ENCODE data around the gene SLC39A11.

DNA sequence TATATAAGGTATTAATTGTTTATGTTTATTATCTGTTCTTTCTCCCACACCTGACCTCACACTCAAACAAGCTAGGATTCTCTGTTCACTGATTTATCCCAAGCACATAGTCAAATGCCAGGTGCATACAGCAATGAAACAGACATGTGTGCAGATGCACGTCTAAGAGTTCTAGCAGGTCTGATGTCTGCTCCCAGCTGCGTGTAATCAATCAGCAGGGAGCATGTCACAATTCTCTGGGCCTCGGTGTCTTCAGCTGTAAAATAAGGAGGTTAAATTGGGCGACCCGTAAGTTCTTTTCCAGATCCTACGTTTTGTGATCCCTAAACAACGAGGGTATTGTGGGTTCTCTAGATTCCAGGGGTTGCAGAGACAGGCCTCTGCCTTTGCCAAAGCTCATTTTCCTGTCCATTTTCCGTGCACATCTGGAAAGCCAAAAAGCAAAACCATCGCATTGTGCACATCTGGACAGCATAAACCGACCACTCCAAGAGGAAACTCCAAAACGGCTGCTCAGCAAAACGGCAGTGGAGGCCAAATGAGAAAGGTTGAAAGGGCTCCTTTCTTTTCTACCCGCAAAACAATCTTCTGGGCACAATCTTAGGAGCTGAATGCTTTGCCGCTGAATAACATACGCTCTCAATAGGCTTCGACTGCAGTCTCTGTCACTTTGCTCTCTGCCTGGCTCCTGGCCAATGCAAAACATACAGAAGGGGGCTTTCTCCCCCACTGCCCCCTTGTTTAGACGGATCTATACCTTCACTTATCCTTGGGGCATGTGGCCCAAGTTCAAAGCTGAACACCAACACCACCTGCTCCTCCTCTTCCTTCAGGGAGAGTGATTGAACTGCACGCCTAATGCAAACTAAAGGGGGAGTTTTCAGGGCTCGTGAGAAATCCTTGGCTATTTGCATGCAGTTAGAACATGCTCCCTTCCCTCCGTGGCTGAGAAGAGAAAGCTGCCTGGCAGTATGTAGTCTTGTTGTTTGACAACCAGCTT is 426.3 kb downstream of the SLC39A11 start:
- TF ChIP-seq TAF1 (IDR thresholded peaks at IDR 0.05; ENCODE audit: low read depth) (no peak), CREB1 (IDR thresholded peaks at IDR 0.05; ENCODE audit: low read depth) (no peak), USF1 (IDR thresholded peaks at IDR 0.05) (no peak), EP300 (IDR thresholded peaks at IDR 0.05; ENCODE audit: borderline replicate concordance) (no peak), CEBPB (IDR thresholded peaks at IDR 0.05) (no peak), REST (IDR thresholded peaks at IDR 0.05; ENCODE audit: low read depth) (no peak), EGR1 (IDR thresholded peaks at IDR 0.05) (no peak), YY1 (IDR thresholded peaks at IDR 0.05; ENCODE audit: low read depth) (no peak), RAD21 (IDR thresholded peaks at IDR 0.05; ENCODE audit: low read depth) (no peak), TCF12 (IDR thresholded peaks at IDR 0.05; ENCODE audit: low read depth) (no peak)
- TF ChIP-seq, protein P1, sequence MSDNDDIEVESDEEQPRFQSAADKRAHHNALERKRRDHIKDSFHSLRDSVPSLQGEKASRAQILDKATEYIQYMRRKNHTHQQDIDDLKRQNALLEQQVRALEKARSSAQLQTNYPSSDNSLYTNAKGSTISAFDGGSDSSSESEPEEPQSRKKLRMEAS (IDR thresholded peaks at IDR 0.05): no peak
